UCSD-AML1 (cell line): ENCODE measurements around the gene SH2B2.

Experiments
- DNase-seq: peaks from one replicate; lab custom pipeline; 2025; ENCODE audit not compliant: unreplicated experiment; lab: John Stamatoyannopoulos, UW

Gene SH2B2

DNA sequence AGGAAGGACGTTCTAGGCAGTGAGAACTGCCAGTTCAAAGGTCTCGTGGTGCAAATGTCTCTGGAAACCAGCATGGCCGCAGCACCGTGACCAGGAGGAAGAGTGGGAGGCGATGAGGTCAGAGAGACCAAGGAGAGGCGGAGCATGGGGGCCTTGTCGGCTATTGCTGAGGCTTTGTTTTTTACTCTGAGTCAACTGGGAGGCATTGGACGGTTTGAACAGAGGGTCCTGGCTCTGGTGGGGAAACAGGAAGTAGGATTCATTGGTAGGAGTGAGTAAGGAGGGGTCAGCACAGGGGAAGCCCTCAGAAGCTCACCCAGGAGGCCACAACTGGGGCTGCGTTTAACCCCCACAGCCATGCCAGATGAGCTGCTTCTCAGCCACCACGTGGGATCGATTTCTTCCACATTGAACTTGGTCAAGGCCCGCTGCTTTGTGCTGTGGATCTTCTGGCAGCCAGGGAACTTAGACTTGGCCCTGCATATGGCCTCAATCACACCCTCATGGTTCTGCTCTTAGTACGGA lies 22.2 kb upstream of the SH2B2 start:
- DNase-seq = no peak

- DNase-seq = no peak
Measured at GRCh38 chr7:102266541-102266940, 20.1 kb upstream of the SH2B2 start.

DNA sequence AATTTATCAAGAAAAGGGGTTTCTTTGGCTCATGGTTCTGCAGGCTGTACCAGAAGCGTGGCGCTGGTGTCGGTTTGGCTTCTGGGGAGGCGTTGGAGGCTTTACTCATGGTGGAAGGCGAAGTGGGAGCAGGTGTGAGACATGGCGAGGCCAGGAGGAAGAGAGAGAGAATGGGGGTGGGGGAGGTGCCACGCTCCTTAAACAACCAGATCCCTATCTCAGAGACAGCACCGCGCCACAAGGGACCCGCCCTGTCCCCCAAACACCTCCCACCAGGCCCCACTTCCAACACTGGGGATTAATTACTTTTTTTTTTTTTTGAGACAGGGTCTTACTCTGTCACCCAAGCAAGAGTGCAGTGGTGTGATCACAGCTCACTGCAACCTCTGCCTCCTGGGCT lies 18.0 kb upstream of the SH2B2 start:
- no peak for DNase-seq

DNA sequence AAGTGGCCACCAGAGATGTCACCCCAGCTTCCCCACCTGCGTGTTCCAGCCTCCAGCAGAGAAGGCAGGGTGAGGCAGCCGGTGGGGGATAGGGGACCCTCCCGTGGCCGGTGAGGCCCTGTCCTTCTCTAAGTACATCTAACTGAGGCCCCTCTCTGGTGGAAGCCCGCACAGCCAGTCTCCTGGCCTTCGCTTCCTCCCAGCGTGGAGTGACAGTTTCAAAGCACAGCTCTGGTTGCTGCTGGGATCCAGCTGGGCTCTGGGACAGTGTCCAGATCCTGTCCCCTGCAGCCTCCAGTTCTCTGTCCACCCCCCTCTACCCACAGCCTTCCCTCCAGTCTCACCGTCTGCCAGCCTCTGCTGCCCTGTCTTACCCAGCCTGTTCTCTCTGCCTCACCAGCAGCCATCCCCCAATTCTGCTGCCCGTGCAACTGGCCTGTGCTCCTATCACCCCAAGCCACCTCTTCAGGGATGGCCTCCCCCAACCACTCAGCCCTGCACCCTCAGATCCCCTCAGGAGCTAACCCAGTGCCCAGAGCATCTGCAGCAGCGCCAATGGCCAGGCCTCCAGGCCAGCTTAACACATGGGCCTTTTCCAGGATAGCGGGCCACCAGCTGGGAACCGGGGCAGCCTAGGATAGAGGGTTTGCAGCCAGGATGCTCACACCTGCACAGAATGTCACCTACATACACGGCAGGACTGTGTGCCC lies 16.3 kb upstream of the SH2B2 start:
- no peak for DNase-seq

DNA sequence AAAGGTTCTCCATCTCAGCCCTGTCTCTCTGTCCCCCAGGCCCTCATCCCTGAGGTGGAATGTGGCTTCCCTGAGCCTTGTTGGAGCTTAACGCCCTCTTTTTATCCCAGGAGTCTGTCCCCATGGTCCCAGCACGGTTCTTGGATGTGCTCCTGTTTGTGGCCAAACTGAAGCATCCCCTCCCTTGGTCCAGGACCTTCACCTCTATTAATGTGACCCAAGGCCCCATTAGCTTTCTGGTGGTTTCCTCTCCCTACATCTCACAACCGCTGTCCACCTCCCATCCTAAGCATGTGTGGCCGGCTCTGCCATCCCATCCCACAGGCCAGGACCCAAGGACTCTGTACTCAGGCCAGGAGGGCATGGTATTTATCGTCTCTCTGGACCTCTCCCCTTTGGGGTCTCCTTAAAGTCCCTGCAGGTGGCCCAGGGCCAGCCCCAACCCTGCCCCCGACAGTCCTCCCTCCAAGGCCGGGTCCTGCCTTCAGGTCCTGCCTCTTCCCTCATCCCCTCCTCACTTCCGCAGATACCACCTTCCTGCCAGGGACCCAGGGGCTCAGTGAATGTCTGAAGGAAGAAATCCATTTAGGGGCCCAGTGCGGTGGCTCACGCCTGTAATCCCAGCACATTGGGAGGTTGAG lies 15.4 kb upstream of the SH2B2 start:
- DNase-seq = no peak

DNA sequence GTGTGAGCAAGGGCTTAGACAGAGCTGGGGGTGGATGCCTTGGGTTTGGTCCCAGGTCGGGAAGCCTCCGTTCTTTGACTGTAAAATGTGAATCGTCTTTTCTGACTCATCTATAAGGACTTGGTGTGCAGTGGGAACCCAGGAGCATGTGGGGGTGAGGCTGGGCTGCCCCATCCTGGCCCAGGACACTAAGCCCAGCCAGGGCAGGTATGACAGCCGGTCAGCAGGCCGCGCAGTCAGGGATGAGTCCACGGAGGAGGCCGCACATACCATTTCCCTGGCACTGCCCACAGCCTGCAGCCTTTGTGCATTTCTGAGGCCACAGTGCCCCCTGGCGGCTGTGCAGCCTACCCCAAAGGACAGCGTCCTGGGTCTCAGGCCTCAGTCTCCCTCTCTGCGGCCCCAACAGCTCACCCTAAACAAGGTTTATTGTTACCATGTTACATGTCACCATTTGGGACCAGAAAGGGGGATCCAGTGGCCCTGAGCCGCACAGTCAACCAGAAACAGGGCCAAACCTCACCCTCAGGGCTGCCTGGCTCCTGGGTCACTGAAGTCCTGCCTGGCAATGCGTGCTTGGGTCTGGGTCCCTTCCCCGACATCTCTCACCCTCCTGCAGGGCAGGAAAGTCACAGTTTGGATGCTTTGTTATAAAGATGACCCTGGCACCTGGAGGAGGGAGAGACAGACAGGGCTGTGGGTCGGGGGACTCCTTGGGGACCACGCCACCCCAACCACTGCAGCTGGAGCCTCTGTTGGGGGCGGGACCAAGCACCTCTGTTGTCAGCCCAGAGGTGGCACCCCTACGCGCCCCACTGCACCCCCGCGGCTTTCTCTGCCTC lies 14.4 kb upstream of the SH2B2 start:
- DNase-seq = peak; percentile 52

DNA sequence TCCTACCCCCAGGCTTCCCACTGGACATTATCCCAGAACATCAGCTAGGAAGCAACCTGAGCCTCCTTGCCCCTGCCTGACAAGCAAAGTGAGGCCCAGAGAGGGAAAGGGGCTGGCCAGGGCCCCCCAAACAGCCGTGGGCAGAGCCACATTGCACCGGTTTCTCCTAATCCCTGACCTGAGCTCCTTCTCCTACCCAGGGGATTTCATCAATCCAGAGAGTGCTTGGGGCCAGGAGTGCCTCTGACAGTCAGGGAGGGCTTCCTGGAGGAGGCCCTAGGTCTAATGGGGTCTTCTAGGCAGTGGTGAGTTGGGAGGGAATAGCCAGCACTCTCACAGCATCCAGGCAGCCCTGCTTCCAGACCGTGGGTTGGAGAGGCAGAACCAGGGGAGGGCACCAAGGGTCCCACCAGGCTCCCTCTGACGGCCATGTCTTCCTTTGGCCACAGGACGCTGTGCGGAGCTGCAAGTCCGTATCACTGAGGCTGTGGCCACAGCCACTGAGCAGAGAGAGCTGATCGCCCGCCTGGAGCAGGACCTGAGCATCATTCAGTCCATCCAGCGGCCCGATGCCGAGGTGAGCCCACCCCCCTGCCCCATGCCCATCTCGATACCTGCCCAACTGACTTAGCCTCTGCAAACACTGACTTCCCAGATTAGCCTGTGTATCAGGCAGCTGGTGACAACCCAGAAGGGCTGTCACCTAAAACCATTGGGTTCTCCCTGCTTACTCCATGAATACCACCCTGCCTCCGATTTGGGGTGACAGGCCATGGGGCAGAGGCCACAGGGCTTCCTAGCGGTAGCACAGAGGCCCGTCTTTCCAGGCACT lies 13.5 kb upstream of the SH2B2 start:
- DNase-seq = no peak

- DNase-seq = no peak
Measured at GRCh38 chr7:102273749-102274712, 12.6 kb upstream of the SH2B2 start.

DNA sequence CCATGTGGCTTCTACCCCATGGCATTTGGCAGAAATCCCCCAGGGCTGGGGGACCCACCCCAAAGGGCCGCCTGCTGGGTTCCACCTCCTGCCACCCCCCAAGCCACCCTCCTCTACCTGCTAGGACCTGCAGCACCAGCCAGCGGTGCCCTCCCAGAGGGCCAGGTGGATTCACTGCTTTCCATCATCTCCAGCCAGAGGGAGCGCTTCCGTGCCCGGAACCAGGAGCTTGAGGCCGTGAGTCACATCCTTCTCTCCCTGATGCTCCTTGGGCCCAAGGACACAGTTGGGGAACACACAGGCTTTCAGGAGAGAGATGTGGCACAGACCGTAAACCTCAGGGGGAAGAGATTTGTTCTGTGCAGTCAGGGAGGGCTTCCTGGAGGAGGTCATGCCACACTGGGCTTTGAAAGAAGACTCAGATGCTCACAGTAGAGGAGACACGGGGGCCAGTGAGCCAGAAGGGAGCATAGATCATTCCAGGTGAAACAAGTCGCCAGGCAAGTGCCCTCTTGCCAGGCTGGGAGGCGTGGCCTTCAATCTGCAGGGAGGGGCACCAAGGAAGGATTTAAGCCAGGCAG lies 11.5 kb upstream of the SH2B2 start:
- no peak for DNase-seq

- no peak for DNase-seq
Measured at GRCh38 chr7:102277901-102278300, 8.8 kb upstream of the SH2B2 start.

- DNase-seq = peak; percentile 17
Measured at GRCh38 chr7:102279537-102280400, 6.9 kb upstream of the SH2B2 start.

DNA sequence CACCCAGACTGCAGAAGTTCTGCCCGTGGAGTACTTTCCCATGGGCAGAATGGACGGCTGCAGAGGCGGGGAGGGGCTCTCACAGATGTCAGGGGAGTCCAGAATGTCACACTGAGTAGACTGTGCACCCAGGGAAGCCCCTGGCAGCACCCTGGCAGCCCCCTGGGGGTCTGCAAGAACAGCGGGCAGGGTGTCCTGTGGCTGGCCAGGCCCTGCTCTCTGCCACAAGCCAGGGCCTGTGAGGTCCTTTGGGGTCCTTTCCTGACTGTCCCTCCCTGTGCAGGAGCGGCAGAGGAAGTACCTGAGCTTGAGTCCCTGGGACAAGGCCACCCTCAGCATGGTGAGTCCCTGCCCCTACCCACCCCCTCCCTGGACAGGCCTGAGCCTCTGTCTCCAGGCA lies 6.1 kb upstream of the SH2B2 start:
- DNase-seq = no peak

GRCh38 chr7:102281785-102282184 lies 4.9 kb upstream of the SH2B2 start:
- DNase-seq = no peak

DNA sequence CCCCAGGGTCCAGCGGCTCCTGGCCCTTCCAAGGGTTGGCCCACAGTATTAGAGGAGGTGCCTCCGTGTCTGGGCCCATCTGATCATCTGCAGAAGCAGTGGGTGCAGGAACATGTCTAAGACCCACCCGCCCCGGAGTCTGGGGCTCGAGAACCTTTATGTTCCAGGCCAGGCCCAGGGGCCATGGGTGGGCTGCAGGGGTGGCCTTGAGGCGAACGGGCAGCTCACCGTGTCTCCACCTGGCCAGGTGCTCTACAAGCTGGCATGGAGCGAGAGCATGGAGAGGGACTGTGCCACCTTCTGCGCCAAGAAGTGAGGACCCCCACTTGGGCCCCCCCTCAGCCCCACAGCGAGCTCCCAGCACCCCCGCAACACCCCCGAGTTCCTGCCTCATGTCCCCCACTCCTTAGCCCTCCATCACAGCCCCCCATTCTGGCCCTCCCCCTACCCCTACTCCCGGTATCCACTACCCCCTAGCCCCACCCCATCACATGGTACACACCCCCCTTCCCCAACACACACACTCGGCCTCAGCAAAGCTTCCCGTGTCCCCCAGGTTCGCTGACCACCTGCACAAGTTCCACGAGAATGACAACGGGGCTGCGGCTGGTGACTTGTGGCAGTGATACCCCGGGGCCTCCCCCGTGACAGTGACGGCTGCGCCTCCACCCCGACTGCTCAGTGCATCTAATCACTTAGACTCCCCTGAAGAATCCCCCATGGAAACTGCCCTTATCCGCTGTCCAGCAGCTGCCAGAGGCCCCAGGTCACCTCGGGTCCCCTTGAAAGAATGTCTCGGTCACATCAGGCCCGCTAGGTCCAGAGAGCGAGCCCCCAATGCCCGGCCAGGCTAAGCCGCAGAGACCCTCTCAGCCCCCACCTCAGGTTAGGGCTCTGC lies 4.0 kb upstream of the SH2B2 start:
- DNase-seq = no peak

- DNase-seq = no peak
Measured at GRCh38 chr7:102283477-102284189, 3.0 kb upstream of the SH2B2 start.

- DNase-seq = no peak
Measured at GRCh38 chr7:102284399-102284798, 2.3 kb upstream of the SH2B2 start.
